Fibroblast of villous mesenchyme (primary cell): ENCODE data around the gene FGF7. TPM values are rescaled to one million over a fixed set of nuclear protein-coding genes. Genes with fewer than 3 reads are reported as not detected.
A peak's percentile ranks its signal among the peaks of the same experiment; 100 is the strongest.
"Not testable (repeated sequence)": the region's sequence is repeated elsewhere in the genome, so short reads cannot be mapped to it uniquely, and the experiment has no call there.

Source experiments
- DNase-seq: peaks from one replicate; pipeline ENCODE4 v3.0.0-alpha.2; 2010; ENCODE audit warnings: low read depth
- H3K4me3 ChIP-seq: 2 replicates; pipeline ENCODE4 v1.5.1; 2011; ENCODE audit warnings: low read depth, mild to moderate bottlenecking, low read length
- CTCF ChIP-seq: IDR thresholded peaks from 2 replicates; pipeline ENCODE4 v1.5.1; 2012; ENCODE audit warnings: low read depth, mild to moderate bottlenecking, low read length; ENCODE audit not compliant: insufficient read depth
- total RNA-seq: library from RNA; depleted of rRNA; stranded (reverse); fragments of >200 nt; gene quantifications from 2 replicates; pipeline ENCODE4 v1.2.3, GENCODE V29; 2012

FGF7 gene
- 75.7 and 369 TPM in 2 replicates for total RNA-seq

DNA sequence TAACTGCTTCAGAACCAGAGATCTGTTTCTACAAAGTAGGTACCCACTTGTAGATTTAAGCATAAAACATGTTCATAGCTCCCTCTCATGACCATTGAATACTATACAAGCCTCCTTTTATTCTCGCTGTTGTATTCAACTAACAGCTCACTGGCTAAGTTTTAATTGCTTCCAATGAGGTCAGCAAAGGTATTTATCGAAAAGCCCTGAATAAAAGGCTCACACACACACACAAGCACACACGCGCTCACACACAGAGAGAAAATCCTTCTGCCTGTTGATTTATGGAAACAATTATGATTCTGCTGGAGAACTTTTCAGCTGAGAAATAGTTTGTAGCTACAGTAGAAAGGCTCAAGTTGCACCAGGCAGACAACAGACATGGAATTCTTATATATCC, at the start of gene FGF7:
Gene FGF7 (plus strand): TSS at position 222 of the 400 bp plus-strand sequence. CDS start 1,056 bp downstream, outside the sequence.
- peak; percentile 39 for TF ChIP-seq CTCF
- peak within 1 kb of the TSS; percentile 88 for H3K4me3 ChIP-seq
- DNase-seq: peak; percentile 94

GRCh38 chr15:49379996-49380395, 43.0 kb upstream of the FGF7 start:
- no peak for TF ChIP-seq CTCF
- DNase-seq: no peak
- no peak overlapping the region for H3K4me3 ChIP-seq

GRCh38 chr15:49380912-49381311, 42.1 kb upstream of the FGF7 start:
- no peak overlapping the region for H3K4me3 ChIP-seq
- no peak for DNase-seq
- no peak for TF ChIP-seq CTCF

GRCh38 chr15:49382394-49382793, 40.6 kb upstream of the FGF7 start:
- no peak overlapping the region for H3K4me3 ChIP-seq
- DNase-seq: no peak
- no peak for TF ChIP-seq CTCF

DNA sequence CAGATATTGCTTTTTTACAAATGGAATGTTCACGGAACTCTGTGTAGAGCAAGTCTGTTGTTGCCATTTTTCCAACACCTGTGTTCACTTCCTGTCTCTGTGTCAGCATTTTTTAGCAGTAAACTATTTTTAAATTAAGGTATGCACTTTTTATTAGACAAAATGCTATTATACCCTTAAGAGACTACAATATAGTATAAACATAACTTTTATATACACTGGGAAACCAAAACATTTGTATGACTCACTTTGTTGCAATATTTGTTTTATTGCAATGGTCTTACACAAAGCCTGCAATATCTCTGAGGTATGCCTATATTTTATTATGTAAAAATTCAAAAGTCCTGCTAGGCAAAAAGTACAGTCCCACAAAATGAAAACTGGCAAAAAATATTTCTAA, 39.8 kb upstream of the FGF7 start:
- peak; percentile 72 for DNase-seq
- no peak overlapping the region for H3K4me3 ChIP-seq
- TF ChIP-seq CTCF: no peak

GRCh38 chr15:49387471-49387870, 35.6 kb upstream of the FGF7 start:
- TF ChIP-seq CTCF: no peak
- no peak overlapping the region for H3K4me3 ChIP-seq

DNA sequence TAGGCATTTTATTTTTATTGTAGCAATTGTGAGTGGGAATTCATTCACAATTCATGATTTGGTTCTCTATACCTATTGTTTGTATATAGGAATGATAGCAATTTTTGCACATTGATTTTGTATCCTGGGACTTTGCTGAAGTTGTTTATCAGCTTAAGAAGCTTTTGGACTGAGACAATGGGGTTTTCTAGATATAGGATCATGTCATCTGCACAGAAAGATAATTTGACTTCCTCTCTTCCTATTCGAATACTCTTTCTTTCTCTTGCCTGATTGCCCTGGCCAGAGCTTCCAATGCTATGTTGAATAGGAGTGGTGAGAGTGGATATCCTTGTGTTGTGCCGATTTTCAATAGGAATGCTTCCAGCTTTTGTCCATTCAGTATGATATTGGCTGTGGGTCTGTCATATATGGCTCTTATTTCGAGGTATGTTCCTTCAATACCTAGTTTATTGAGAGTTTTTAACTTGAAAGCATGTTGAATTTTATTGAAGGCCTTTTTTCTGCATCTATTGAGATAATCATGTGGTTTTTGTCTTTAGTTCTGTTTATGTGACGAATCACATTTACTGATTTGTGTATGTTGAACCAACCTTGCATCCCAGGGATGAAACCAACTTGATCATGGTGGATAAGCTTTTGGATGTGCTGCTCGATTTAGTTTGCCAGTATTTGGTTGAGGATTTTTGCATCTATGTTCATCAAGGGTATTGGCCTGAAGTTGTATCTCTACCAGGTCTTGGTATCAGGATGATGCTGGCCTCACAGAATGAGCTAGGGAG, 20.3 kb upstream of the FGF7 start:
- not testable (repeated sequence) for H3K4me3 ChIP-seq, DNase-seq

More at GRCh38 chr15:49387471-49387870, 35.6 kb upstream of the FGF7 start:
- no peak for DNase-seq
